Stimulated activated naive CD4-positive, alpha-beta T cell (primary cell): Measurements from ENCODE around the gene LGR6.
"Not testable (repeated sequence)": the region's sequence is repeated elsewhere in the genome, so short reads cannot be mapped to it uniquely, and the experiment has no call there.

ENCODE experiments used
- DNase-seq, 6 experiments: peaks; one replicate each; lab custom pipeline; 2025; lab: John Stamatoyannopoulos, UW

LGR6 gene

DNA sequence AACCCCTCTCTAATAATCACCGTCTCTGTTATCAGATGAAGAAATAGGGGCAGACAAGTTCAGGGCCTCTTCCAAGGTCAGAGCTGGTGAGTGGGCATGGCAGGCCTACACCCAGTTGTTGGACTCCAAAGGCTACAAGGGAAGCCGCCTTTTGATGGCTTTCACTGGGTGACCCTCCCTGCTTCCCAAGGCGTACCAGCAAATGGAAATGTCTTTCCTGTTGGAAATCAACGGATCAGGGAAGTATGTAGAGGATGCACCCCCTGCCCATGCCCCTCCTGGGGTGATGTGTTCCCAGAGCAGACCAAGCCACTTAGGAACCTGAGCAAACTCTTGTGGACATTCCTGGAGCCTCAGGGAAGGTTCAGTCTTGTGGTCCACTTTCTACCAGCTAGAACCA is 47.4 kb downstream of the LGR6 start:
- no peak for DNase-seq

DNA sequence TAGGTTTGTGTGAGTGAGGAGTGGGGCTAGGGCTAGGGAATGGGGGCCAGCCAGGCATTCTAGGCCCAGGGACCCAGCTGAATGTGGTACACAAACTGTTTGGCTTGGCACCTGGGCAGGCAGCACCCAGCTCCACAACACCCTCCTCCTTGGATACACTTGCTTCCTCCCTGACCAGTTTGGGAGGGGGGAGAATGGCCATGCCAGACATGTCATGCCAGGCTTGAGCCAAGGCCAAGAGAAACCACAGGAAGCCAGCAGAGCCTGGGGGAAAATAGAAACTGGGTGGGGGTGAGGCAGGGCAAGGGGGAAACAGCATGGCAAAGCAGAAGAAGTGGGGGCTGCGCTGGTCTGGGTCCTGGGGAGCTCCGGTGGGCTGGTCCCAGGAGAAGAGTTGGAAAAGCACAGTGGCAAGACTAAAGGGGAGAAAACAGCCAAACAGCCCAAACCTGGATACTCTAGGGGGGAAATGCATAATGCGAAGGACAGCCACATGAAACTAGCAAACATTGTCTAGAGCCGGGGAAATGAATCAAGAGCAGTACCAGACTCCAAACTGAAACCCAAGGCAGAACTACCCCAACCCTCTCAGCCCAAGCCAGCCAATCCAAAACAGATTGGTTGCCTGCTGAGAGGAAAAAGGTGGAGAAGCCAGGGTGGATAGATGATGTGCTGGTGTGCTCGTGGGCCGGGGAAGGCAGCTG is 47.9 kb downstream of the LGR6 start:
- DNase-seq: no peak

DNA sequence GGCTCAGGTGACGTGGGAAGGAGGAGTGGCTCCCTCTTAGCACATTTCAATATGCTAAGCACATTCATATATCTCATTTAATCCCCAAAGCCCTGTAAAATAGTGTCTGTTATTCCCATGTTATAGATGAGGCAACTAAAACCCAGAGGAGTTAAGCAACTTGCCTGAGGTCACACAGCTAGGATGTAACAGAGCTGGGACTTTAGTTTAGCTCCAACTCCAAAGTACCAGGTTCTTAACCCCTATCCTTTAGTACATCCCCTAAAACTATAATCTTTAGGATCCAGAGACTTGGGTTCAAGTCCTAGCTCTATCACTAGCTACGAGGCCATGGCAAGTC is 48.5 kb downstream of the LGR6 start:
- DNase-seq: no peak

DNA sequence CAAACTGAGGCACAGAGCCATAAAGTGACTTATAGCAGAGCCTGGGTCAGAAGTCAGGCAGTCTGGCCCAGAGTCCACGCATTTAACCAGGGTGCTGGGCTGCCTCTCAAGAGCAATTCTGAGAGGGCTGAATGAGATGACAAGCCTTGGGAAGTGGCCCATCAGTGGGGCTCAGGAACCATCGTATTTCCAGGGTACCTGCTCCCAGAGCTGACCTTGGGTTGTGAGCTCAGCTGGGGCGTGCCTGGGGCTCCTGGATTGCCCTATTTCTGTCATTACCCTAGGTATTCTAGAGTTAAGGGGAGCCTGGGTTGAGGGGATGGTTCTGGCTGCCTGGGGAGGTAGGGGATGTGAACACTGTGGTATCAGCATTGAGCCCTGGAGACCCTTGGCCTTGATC is 49.4 kb downstream of the LGR6 start:
- DNase-seq: no peak

GRCh38 chr1:202244841-202245261 is 51.3 kb downstream of the LGR6 start:
- DNase-seq: no peak

DNA sequence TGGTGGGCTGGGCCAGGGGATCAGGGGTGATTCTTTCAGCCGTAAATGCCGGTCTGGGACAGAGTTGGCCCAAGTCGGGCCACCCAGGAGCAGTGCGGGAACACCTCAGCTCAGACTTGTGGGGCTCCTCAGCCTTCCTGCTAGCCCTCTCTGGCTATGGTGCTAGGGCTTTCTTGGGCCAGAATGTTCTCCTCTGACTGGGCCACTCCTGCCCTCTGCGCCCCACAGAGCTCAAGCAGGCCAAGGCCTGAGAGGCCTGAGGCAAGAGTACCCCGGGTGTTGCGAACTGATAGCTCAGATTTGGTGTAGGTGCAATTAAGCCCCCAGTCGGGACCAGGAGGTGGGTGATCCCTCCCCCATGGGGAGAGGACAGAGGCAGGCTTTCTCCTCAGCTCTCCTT is 51.8 kb downstream of the LGR6 start:
- DNase-seq: no peak

DNA sequence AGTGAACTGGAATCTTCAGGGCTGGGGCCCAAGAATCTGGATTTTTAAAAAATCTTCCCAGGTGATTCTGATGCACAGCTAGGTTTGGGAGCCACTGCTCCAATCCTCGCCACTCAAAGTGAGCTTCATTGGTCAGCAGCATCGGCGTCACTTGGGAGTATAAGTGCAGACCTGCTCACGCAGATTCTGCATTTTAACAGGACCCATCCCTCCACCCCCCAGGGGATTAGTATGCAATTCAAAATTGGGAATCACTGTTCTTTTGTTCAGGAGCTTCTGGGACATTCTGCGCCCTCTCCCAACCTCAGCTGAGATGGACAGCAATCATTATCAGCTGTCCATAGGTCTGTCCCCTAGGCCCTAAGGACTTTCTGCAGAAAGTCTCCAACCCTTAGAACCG is 53.5 kb downstream of the LGR6 start:
- no peak for DNase-seq

DNA sequence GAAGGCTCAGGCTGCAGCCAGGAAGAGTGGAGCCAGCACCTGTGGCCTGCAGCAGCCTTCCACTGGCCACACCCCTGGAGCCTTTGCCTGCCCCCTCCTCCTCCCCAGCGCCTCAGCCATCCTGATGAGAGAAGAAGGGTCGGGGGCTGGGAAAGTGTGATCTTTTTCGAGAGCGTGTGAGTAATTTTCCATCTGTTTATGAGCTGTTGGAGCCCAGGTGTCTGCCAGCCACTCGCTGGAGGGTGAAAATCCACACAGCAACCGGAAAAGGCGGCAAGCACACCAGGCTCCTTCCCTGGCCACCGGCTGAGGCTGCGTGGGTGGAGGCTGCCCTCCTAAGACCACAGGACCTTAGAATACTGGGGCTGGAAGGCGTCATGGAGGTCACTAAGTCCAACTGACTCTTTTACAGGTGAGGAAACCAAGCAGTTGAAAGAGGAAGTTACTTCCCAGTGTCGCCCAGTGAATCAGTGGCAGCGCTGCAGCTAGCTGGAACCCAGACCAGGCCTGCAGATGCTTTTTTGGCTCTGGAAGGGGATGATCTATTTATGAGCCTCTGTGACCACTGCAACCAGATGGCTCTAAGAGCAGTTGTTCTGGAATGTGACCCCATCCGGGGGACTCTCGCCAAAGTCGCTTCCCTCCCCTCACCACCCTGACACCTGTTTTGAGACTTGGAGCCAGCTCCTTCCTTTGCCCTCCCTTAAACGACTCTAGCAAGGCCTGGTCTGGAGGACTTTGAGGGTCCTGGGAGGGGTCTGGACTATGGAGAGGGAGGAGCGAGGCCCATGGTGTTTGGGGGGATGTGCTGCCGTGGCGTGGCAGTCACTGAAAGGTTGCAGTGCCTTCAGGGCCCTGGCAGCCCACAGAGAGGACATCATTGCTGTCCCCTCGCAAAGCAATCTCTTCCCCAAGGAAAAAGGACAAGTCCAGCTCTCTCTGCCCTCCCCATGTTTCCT is 54.5 kb downstream of the LGR6 start:
- no peak for DNase-seq

DNA sequence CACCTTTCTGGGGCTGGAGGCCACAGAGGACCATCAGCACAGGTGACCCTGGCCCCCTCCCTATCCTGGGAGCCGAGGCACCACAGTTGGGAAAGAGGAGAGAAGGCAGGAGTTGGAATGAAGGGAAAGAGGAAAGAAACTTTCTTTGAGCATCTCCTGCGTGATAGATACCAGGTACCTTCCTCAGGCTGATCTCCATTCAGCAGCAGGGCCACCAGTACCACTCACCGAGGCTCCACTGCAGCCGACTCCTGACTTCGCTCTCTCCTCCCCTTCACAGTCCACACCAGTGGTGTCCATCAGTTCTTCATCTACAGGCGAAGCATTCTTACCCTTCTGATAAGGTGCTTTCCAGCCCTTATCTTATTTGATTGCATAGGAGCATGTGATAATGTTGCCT is 55.3 kb downstream of the LGR6 start:
- no peak for DNase-seq

GRCh38 chr1:202249436-202249835 is 55.8 kb downstream of the LGR6 start:
- DNase-seq: no peak

DNA sequence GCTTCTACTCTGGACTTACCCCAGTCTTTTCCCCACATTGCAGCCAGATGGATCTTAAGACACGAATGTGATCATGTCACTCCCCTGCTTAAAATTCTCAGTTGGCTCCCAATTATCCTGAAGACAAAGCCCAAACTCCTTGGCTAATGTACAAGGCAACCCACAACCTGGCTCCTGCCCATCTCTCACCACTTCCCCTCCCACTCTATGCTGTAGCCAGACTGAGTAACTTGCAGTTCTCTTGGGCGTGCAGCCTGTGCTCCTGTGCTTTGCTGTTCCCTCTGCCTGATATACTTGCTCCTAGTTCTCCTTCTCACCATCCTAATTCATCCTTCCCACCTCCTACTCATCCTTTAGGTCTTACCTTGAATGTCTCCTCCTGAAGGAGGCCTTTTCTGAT is 56.2 kb downstream of the LGR6 start:
- DNase-seq: no peak

DNA sequence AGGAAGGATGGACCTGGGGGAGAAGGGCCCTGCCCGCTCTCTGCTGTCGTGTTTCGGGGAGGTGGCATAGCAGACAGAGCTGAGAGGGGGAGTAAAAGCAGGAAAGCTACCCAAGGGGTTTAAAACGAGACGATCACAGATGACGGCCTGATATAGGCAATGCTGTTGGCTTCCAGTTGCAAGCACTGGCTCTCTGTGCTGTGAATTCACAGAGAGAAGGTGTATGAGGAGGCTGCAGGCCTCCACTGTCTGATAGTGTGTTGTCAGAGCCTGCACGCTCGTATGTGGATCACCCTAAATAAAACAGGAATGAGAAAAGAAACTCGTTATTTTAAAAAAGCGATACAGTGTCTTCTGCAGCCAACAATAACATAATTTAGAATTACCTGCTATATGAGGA is 57.4 kb downstream of the LGR6 start:
- DNase-seq: no peak

GRCh38 chr1:202251424-202252256 is 58.0 kb downstream of the LGR6 start:
- no peak for DNase-seq

DNA sequence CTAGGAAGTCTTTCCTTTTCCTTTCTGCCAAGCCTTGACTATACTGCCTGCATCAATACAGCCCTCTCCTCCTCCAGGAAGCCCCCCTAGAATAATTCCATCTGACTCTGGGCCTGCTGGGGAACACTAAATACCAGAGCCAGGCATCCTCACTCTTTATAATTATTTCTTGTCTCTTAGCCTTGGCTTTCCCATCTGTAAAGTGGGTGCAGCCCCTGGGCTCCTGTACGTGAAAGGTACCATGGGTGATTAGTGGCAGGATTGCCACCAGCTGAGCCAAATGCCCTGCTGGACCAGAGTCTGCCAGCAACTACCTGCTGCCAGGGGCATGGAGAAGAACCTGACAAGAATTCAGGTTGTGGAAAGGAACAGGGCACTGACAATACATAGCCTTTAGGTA is 58.7 kb downstream of the LGR6 start:
- no peak for DNase-seq

DNA sequence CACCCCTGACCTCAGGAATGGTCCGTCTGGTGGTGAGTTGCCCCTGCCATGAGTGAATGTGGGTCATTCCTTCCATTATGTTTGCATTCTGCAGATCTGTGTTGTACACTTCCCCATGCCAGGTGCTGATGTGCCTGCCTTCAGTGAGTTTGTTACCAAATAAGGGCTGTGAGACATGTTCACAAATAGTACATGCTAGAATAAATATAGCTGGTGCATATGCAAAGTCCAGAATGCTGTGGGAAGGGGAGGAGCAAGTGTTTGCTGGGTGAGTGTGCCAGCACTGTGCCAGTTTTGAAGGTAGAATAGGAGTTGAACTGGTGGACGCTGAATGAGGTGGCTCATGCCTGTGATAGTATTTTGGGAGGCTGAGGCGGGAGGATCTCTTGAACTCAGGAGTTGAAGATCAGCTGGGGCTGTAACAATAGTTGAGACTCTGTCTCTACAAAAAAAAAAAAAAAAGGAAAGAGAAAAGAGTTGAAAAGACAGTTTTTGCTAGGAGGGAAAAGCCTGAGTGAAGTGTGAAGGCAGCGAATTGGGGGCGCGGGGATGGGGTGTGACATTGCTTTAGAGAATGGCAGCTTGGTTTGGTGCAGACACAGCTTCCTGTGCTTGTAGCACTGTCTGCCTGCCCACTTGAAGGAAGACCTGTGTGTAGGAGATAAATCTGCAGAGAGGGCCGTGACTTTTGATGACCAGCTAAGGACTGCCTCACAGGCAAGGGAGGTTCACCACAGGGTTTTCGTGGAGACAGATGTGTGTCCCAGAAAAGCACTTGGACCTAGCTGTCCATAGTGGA is 61.1 kb downstream of the LGR6 start:
- no peak for DNase-seq

DNA sequence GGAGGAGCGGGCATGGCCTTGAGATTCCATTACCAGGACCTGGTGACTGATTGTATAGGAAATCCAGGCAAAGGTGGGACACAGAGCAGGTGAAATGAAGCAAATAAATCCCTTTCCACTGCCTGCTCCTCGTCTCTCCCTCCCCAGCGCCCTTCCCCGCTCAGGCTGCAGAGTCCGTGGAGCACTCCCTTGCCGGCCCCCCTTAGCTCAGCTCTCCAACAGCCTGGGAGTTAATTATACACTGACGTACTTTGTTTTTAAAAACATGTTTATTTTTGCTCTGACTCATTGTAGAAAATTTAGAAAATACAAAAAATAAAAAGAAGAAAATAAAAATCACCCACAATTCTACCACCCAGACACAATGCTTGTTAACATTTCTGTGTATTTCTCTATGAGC is 61.7 kb downstream of the LGR6 start:
- no peak for DNase-seq

DNA sequence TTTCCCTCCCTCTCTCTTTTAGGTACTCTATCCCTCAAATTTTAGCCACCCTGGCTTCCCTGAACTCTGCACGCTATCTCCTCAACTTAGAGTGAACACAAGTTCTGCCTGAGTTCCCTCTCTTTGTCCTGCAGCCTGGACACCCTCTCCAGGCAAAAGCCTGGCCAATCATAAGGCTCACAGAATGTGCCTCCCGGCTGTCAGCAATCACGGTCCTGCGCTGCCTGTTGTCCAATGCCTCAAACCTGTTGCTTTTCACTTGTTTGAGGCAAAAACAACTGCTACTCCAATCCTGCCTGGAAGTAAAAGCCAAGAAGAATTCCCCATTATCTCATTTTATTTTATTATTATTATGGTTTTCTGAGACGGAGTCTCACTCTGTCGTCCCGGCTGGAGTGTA is 66.1 kb downstream of the LGR6 start:
- DNase-seq: no peak

DNA sequence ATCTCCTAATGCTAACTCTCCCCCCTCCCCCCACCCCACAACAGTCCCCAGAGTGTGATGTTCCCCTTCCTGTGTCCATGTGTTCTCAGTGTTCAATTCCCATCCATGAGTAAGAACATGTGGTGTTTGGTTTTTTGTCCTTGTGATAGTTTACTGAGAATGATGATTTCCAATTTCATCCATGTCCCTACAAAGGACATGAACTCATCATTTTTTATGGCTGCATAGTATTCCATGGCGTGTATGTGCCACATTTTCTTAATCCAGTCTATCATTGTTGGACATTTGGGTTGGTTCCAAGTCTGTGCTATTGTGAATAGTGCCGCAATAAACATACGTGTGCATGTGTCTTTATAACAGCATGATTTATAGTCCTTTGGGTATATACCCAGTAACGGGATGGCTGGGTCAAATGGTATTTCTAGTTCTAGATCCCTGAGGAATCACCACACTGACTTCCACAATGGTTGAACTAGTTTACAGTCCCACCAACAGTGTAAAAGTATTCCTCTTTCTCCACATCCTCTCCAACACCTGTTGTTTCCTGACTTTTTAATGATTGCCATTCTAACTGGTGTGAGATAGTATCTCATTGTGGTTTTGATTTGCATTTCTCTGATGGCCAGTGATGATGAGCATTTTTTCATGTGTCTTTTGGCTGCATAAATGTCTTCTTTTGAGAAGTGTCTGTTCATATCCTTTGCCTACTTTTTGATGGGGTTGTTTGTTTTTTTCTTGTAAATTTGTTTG is 67.8 kb downstream of the LGR6 start:
- not testable (repeated sequence) for DNase-seq

DNA sequence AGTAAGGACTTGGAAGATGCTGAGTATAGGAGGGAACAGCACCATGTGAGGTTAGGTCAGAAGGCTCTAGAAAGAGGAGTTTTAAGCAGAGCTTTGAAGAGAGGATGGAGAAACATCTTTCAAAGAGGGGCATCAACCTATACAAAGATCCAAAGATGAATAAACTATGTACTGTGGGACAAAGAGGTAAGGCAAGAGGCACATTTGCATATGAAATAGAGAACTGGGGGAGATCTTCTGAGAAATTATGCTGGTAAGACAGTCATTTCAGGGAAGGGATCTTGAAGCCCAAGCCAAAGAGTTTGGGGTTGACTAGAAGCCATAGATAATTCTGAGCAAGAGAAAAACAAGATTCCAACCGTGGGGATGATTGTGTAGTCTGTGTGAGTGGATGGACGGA is 70.0 kb downstream of the LGR6 start:
- no peak for DNase-seq

GRCh38 chr1:202264300-202264699 is 70.7 kb downstream of the LGR6 start:
- no peak for DNase-seq

DNA sequence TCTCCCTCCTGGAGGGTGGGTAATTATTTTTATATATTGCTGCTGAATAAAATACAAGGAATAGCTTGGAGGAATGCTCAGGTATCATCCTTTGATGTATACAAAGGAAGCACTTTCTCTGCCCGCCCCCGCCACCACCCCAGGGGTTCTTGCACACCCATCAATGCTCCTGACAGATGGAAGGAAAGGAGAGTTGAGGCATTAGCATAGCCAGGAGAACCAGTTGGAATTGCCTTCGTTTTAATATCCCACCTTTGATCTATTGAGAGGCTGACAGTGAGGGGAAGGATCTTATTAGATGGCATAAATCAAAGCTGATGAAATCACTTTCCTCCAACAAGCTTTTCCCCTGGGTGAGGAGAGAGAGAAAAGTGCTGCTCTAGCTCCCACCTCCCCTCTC is 71.1 kb downstream of the LGR6 start:
- no peak for DNase-seq
